Measurements from ENCODE around the gene NT5DC1. TPM values are rescaled to one million over a fixed set of nuclear protein-coding genes. Genes with fewer than 3 reads are reported as not detected.

Gene NT5DC1
- total RNA-seq, 1 donor from 2014 or later = 2.6 TPM

DNA sequence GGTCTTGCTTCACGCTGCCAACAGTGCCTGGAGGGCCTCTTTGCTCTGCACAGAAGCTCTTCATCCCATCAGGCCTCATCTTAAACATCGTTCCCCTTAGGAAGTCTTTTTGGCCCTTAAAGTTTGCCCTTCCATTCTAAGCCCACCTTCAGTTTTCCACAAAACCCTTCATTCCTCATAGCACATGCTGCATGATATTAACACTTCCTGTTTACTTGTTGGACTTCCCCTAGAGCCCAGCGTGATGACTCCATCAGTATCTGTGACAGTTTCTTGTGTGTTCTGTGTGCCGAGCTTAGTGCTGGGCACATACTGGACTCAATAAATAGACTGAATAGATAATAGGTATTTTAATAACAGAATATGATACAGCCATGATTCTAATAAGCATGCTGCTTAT is 2.2 kb downstream of the NT5DC1 start:
- H3K27me3 ChIP-seq (ENCODE audit: control insufficient read depth in 3 of 3, insufficient read depth in 3 of 3, low read length in 3 of 3) = no peaks in the 10 kb centered on the region
- peaks cover 17 to 41% (median 25%) of the 10 kb centered on the region in 3 donors for H3K4me1 ChIP-seq (ENCODE audit: control insufficient read depth in 3 of 3, insufficient read depth in 3 of 3, low read length in 3 of 3)
- H3K4me3 ChIP-seq (ENCODE audit: low read length in 3 of 3) = no peak overlapping the region
- no peaks in the 10 kb centered on the region for H3K36me3 ChIP-seq (ENCODE audit: control insufficient read depth in 3 of 3, insufficient read depth in 3 of 3, low read length in 3 of 3)
- H3K9me3 ChIP-seq (ENCODE audit: control insufficient read depth in 3 of 3, low read length in 3 of 3) = no peaks in the 10 kb centered on the region
- no peak overlapping the region for H3K27ac ChIP-seq (ENCODE audit: low read depth, low read length)
- no peak overlapping the region for H3K9ac ChIP-seq (ENCODE audit: low read depth in 1 of 3, low read length in 3 of 3)

DNA sequence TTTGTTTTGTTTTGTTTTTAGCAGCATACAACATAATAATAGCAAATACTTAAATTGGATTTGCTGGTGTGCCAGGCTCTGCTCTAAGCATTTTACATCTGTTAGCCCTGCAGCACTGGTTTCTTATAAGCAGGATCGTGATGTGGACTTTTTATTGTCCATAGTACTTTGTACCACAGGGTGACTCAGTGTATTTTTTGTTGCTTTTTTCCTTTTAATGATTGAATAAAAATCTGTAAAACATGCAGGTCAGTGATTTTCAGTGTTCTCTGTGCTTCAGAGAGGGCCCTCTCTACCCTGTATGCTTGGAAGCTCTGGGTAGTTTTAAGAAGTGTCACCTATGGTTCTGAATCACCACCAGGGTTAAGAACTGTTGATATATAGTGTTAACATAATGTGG is 4.0 kb downstream of the NT5DC1 start:
- Histone ChIP-seq H3K4me1 (ENCODE audit: control insufficient read depth in 3 of 3, insufficient read depth in 3 of 3, low read length in 3 of 3) (peaks cover 17 to 41% (median 25%) of the 10 kb centered on the region in 3 donors), H3K27ac (ENCODE audit: low read depth, low read length) (no peak overlapping the region), H3K9me3 (ENCODE audit: control insufficient read depth in 3 of 3, low read length in 3 of 3) (no peaks in the 10 kb centered on the region), H3K36me3 (ENCODE audit: control insufficient read depth in 3 of 3, insufficient read depth in 3 of 3, low read length in 3 of 3) (peaks cover 0 to 15% (median 13%) of the 10 kb centered on the region in 3 donors), H3K9ac (ENCODE audit: low read depth in 1 of 3, low read length in 3 of 3) (no peak overlapping the region), H3K27me3 (ENCODE audit: control insufficient read depth in 3 of 3, insufficient read depth in 3 of 3, low read length in 3 of 3) (no peaks in the 10 kb centered on the region), H3K4me3 (ENCODE audit: low read length in 3 of 3) (no peak overlapping the region)

DNA sequence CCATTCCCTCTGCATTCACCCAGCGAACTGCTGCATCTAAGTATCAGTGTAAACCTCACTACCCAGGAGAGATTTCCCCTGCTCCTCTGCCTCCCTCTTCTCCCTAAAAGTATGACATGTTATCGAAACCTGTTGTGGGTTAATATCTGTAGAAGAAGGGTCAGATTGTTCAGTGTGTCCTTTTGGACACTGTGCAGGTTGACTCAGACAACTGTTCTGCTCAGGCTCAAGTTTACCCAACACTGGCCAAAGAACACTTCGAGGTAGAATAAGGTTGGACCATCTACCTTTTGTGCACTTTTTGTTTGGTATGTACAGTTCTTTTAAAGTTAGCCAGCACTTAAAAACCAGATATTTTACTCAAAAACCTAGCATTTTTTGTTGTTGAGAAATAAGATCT is 4.6 kb downstream of the NT5DC1 start:
- H3K9ac ChIP-seq (ENCODE audit: low read depth in 1 of 3, low read length in 3 of 3) = peak overlapping the region in 1 of 3 donors; percentile 1
- H3K36me3 ChIP-seq (ENCODE audit: control insufficient read depth in 3 of 3, insufficient read depth in 3 of 3, low read length in 3 of 3) = peaks cover 2 to 21% (median 16%) of the 10 kb centered on the region in 3 donors
- no peak overlapping the region for H3K27ac ChIP-seq (ENCODE audit: low read depth, low read length)
- no peaks in the 10 kb centered on the region for H3K27me3 ChIP-seq (ENCODE audit: control insufficient read depth in 3 of 3, insufficient read depth in 3 of 3, low read length in 3 of 3)
- H3K9me3 ChIP-seq (ENCODE audit: control insufficient read depth in 3 of 3, low read length in 3 of 3) = no peaks in the 10 kb centered on the region
- H3K4me1 ChIP-seq (ENCODE audit: control insufficient read depth in 3 of 3, insufficient read depth in 3 of 3, low read length in 3 of 3) = peaks cover 15 to 38% (median 23%) of the 10 kb centered on the region in 3 donors
- no peak overlapping the region for H3K4me3 ChIP-seq (ENCODE audit: low read length in 3 of 3)

DNA sequence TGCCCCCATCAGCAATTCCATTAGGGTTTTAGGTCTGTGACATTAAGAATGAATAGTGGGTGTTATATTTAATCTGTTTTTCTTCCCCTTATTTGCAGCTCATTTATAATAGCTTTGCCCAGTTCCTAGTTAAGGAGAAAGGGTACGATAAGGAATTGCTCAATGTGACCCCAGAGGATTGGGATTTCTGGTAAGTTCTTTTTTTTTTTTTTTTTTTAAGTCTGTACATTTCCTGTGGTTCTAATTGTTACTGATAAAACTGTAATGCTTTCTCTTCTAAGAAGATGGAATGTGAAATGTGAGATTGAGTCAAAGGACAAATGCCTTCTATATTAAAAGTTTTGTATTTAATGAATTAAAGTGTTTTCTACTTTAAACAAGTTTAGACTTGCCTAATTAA is 5.5 kb downstream of the NT5DC1 start:
- H3K36me3 ChIP-seq (ENCODE audit: control insufficient read depth in 3 of 3, insufficient read depth in 3 of 3, low read length in 3 of 3) = peaks cover 11 to 30% (median 25%) of the 10 kb centered on the region in 3 donors
- no peaks in the 10 kb centered on the region for H3K27me3 ChIP-seq (ENCODE audit: control insufficient read depth in 3 of 3, insufficient read depth in 3 of 3, low read length in 3 of 3)
- H3K4me1 ChIP-seq (ENCODE audit: control insufficient read depth in 3 of 3, insufficient read depth in 3 of 3, low read length in 3 of 3) = peaks cover 15 to 36% (median 22%) of the 10 kb centered on the region in 3 donors
- H3K9me3 ChIP-seq (ENCODE audit: control insufficient read depth in 3 of 3, low read length in 3 of 3) = no peaks in the 10 kb centered on the region
- H3K9ac ChIP-seq (ENCODE audit: low read depth in 1 of 3, low read length in 3 of 3) = no peak overlapping the region
- H3K4me3 ChIP-seq (ENCODE audit: low read length in 3 of 3) = no peak overlapping the region
- H3K27ac ChIP-seq (ENCODE audit: low read depth, low read length) = no peak overlapping the region

DNA sequence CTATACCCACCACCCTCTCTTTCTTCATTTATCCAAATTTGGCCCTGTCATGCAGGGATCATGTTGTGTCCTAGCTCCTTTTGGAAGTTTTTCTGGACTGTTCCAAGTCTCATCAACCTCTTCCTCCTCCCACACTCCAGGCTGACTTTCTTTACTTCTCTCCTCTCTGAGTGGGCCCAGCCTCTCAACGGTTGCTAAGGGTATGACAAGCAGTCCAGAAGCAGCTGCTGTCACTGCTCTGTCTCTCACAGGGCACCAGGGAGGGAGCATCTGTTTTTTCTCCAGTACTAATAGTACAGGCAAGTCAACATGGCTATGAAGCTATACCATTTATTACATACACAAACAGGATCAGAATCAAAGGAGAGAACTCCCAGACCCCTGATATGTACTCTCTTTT is 8.2 kb downstream of the NT5DC1 start:
- Histone ChIP-seq H3K36me3 (ENCODE audit: control insufficient read depth in 3 of 3, insufficient read depth in 3 of 3, low read length in 3 of 3) (peaks cover 18 to 50% (median 44%) of the 10 kb centered on the region in 3 donors), H3K27ac (ENCODE audit: low read depth, low read length) (no peak overlapping the region), H3K4me1 (ENCODE audit: control insufficient read depth in 3 of 3, insufficient read depth in 3 of 3, low read length in 3 of 3) (peaks cover 3 to 12% (median 4%) of the 10 kb centered on the region in 3 donors), H3K9me3 (ENCODE audit: control insufficient read depth in 3 of 3, low read length in 3 of 3) (no peaks in the 10 kb centered on the region), H3K27me3 (ENCODE audit: control insufficient read depth in 3 of 3, insufficient read depth in 3 of 3, low read length in 3 of 3) (no peaks in the 10 kb centered on the region), H3K4me3 (ENCODE audit: low read length in 3 of 3) (no peak overlapping the region), H3K9ac (ENCODE audit: low read depth in 1 of 3, low read length in 3 of 3) (no peak overlapping the region)

DNA sequence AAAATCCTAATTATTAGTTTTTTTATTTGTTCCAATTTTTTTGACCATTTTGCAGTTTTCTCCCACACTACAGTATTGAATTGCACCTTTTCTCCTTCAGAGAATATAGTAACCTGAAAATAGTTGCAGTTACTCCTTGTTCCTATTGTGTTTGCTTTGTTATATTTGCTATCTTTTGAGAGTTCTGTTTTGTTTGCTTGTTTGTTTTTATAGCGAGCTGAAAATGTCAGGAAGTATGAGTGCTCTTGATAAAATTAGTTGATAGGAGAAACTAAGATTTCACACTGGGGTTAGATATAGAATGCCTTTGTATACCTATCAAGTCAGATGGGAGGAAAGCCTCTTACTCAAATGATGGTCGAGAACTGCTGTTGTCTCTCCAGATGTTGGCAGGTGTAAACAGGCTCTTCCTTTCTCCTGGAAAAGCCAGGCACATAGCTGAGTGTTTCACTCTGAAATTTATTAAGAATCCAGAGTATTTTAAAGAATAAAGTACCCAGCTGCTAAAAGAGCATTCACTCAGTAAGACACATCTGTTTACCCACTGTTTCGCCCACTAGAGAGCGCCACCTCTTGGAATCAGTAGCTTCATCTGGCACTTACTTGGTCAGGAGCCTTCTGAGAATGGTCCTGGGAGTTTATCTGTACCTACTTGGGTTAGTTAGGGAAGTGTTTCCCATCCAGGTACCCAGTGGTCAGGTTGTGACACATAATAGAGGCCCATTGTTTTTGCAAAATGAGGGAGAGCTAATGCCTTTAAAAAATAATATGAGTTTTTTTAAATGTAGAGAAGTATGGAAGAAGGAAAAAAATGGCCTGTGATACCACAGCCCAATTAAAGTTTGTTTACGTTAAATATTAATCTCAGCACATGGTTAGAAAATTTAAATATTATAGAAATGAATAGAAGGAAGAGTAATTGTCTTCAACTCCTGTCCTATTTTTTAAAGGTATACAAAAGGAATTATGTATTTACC is 11.2 kb downstream of the NT5DC1 start:
- Histone ChIP-seq H3K4me3 (ENCODE audit: low read length in 3 of 3) (no peak overlapping the region), H3K27me3 (ENCODE audit: control insufficient read depth in 3 of 3, insufficient read depth in 3 of 3, low read length in 3 of 3) (no peaks in the 10 kb centered on the region), H3K9me3 (ENCODE audit: control insufficient read depth in 3 of 3, low read length in 3 of 3) (no peaks in the 10 kb centered on the region), H3K4me1 (ENCODE audit: control insufficient read depth in 3 of 3, insufficient read depth in 3 of 3, low read length in 3 of 3) (no peaks in the 10 kb centered on the region), H3K36me3 (ENCODE audit: control insufficient read depth in 3 of 3, insufficient read depth in 3 of 3, low read length in 3 of 3) (peaks cover 21 to 67% (median 52%) of the 10 kb centered on the region in 3 donors), H3K9ac (ENCODE audit: low read depth in 1 of 3, low read length in 3 of 3) (no peak overlapping the region), H3K27ac (ENCODE audit: low read depth, low read length) (no peak overlapping the region)

DNA sequence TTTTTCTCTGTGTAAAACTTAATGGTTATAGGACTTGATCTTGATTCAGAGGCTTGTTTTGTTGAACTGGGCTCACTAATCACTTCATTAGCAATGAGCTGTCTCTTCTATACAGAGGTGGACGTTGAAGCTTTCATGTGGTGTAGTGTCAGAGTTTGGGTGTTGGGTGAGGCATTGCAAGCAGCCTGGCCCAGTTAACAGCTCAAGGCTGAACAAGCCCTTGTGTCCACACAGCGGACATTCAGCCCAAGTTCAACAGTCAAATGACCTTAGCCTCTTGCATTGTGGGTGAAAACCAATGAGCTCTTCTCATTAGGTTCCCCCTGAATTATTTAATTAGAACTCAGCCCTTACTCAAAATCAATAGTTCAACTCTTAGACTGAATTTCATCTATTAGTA is 12.7 kb downstream of the NT5DC1 start:
- peaks cover 21 to 71% (median 53%) of the 10 kb centered on the region in 3 donors for H3K36me3 ChIP-seq (ENCODE audit: control insufficient read depth in 3 of 3, insufficient read depth in 3 of 3, low read length in 3 of 3)
- no peaks in the 10 kb centered on the region for H3K4me1 ChIP-seq (ENCODE audit: control insufficient read depth in 3 of 3, insufficient read depth in 3 of 3, low read length in 3 of 3)
- no peak overlapping the region for H3K9ac ChIP-seq (ENCODE audit: low read depth in 1 of 3, low read length in 3 of 3)
- no peak overlapping the region for H3K4me3 ChIP-seq (ENCODE audit: low read length in 3 of 3)
- no peaks in the 10 kb centered on the region for H3K9me3 ChIP-seq (ENCODE audit: control insufficient read depth in 3 of 3, low read length in 3 of 3)
- H3K27ac ChIP-seq (ENCODE audit: low read depth, low read length) = no peak overlapping the region
- no peaks in the 10 kb centered on the region for H3K27me3 ChIP-seq (ENCODE audit: control insufficient read depth in 3 of 3, insufficient read depth in 3 of 3, low read length in 3 of 3)

DNA sequence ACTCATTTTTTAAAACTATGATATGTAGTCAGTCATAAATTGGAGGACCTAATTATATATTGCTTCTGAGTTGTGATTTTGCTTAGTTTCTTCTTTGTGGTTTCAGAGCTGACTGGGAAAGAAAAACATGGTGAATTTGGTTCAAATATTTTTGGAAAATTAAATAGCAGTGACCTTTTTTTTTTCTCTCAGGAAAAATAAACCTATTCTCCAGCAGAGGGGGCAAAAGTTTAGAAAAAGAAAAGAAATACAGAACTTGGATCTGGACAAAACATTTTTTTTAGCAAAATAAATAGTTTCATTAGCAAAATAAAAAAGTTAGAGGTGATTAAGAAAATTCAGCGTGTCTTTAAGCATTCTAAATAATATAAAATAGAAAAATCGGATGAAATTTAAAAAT is 15.1 kb downstream of the NT5DC1 start:
- Histone ChIP-seq H3K4me1 (ENCODE audit: control insufficient read depth in 3 of 3, insufficient read depth in 3 of 3, low read length in 3 of 3) (no peaks in the 10 kb centered on the region), H3K36me3 (ENCODE audit: control insufficient read depth in 3 of 3, insufficient read depth in 3 of 3, low read length in 3 of 3) (peaks cover 14 to 53% (median 40%) of the 10 kb centered on the region in 3 donors), H3K9ac (ENCODE audit: low read depth in 1 of 3, low read length in 3 of 3) (no peak overlapping the region), H3K27ac (ENCODE audit: low read depth, low read length) (no peak overlapping the region), H3K9me3 (ENCODE audit: control insufficient read depth in 3 of 3, low read length in 3 of 3) (no peaks in the 10 kb centered on the region), H3K4me3 (ENCODE audit: low read length in 3 of 3) (no peak overlapping the region), H3K27me3 (ENCODE audit: control insufficient read depth in 3 of 3, insufficient read depth in 3 of 3, low read length in 3 of 3) (no peaks in the 10 kb centered on the region)

DNA sequence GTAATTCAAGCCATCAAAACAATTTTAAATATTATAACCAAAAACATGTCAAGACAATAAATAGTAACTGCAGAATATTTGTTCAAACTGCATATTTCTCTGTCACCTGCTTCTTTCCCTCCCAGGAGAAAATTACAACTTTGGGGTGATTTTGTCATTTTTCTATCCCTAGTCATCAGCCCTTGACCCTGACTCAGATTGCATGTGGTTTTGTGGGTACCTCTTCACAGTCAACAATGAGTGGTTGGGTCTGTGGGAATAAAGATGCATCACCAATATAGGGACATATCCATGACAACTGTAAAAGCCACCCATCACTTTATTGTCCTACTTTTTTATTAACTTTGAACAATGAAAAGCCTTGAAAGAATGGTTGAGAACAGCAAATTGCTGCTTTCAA is 18.0 kb downstream of the NT5DC1 start:
- Histone ChIP-seq H3K9me3 (ENCODE audit: control insufficient read depth in 3 of 3, low read length in 3 of 3) (no peaks in the 10 kb centered on the region), H3K4me3 (ENCODE audit: low read length in 3 of 3) (no peak overlapping the region), H3K27ac (ENCODE audit: low read depth, low read length) (no peak overlapping the region), H3K4me1 (ENCODE audit: control insufficient read depth in 3 of 3, insufficient read depth in 3 of 3, low read length in 3 of 3) (no peaks in the 10 kb centered on the region), H3K36me3 (ENCODE audit: control insufficient read depth in 3 of 3, insufficient read depth in 3 of 3, low read length in 3 of 3) (peaks cover 6 to 32% (median 19%) of the 10 kb centered on the region in 3 donors), H3K9ac (ENCODE audit: low read depth in 1 of 3, low read length in 3 of 3) (no peak overlapping the region), H3K27me3 (ENCODE audit: control insufficient read depth in 3 of 3, insufficient read depth in 3 of 3, low read length in 3 of 3) (no peaks in the 10 kb centered on the region)

DNA sequence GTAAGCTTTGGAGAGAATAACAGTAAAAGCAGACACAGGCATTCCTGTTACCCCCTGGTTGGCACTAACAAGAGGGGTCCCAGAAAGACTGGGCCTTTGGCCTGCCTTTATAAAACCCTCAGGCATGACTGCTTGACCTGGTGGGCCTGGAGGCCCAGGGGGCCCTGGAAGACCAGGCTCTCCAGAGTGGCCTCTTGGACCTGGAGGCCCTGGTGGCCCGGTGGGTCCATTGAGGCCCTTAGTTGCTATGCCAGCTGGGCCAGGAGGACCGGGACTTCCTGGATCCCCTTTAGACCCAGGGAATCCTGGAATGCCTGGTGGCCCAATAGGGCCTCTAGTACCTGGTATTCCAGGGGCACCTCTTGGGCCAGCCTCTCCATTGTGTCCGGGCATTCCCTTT is 19.8 kb downstream of the NT5DC1 start:
- Histone ChIP-seq H3K9me3 (ENCODE audit: control insufficient read depth in 3 of 3, low read length in 3 of 3) (no peaks in the 10 kb centered on the region), H3K27me3 (ENCODE audit: control insufficient read depth in 3 of 3, insufficient read depth in 3 of 3, low read length in 3 of 3) (no peaks in the 10 kb centered on the region), H3K4me3 (ENCODE audit: low read length in 3 of 3) (no peak overlapping the region), H3K4me1 (ENCODE audit: control insufficient read depth in 3 of 3, insufficient read depth in 3 of 3, low read length in 3 of 3) (no peaks in the 10 kb centered on the region), H3K27ac (ENCODE audit: low read depth, low read length) (no peak overlapping the region), H3K9ac (ENCODE audit: low read depth in 1 of 3, low read length in 3 of 3) (no peak overlapping the region), H3K36me3 (ENCODE audit: control insufficient read depth in 3 of 3, insufficient read depth in 3 of 3, low read length in 3 of 3) (peaks cover 0 to 17% (median 9%) of the 10 kb centered on the region in 3 donors)

Data from skeletal muscle tissue (tissue), 4 donors.